Liver (tissue), 9 donors: ENCODE results near the gene TLE2. TPM values are rescaled to one million over a fixed set of nuclear protein-coding genes. Genes with fewer than 3 reads are reported as not detected.

Experiments
- DNase-seq: peaks from one replicate; pipeline ENCODE4 v3.0.0-alpha.2; 2017; ENCODE audit warnings: low spot score
- H3K27ac ChIP-seq, 2 donors: one replicate each; pipeline ENCODE4 v1.7.0; 2013; ENCODE audit warnings: inconsistent platforms in 2 of 2, low read length in 2 of 2, control low read depth in 1 of 2, low read depth in 1 of 2, mild to moderate bottlenecking in 1 of 2
- H3K27me3 ChIP-seq, 4 donors: one replicate each; pipeline versions ENCODE4 v1.6.1 to v1.7.0; 2013; ENCODE audit warnings: low read length in 3 of 4, inconsistent platforms in 1 of 4, mild to moderate bottlenecking in 1 of 4, moderate library complexity in 1 of 4; ENCODE audit not compliant: control insufficient read depth in 4 of 4, insufficient read depth in 4 of 4
- H3K36me3 ChIP-seq, 4 donors: one replicate each; pipeline versions ENCODE4 v1.6.1 to v1.7.0; 2013; ENCODE audit warnings: low read length in 3 of 4, mild to moderate bottlenecking in 3 of 4, low read depth in 1 of 4, moderate library complexity in 1 of 4; ENCODE audit not compliant: control insufficient read depth in 4 of 4, insufficient read depth in 3 of 4
- H3K4me1 ChIP-seq, 4 donors: one replicate each; pipeline versions ENCODE4 v1.6.1 to v1.7.0; 2013; ENCODE audit warnings: low read length in 3 of 4, mild to moderate bottlenecking in 3 of 4, moderate library complexity in 1 of 4; ENCODE audit not compliant: control insufficient read depth in 4 of 4, insufficient read depth in 4 of 4
- H3K4me3 ChIP-seq, 3 donors: one replicate each; pipeline versions ENCODE4 v1.6.1 to v1.7.0; 2013; ENCODE audit warnings: low read length in 3 of 3, control low read depth in 1 of 3, low read depth in 1 of 3, mild to moderate bottlenecking in 1 of 3
- H3K9ac ChIP-seq, 2 donors: one replicate each; pipeline ENCODE4 v1.7.0; 2013; ENCODE audit warnings: low read length in 2 of 2, mild to moderate bottlenecking in 2 of 2, moderate library complexity in 2 of 2, control low read depth in 1 of 2, low read depth in 1 of 2
- H3K9me3 ChIP-seq, 4 donors: one replicate each; pipeline versions ENCODE4 v1.6.1 to v1.7.0; 2013; ENCODE audit warnings: low read length in 3 of 4; ENCODE audit not compliant: control insufficient read depth in 4 of 4
- ATF3 ChIP-seq: IDR thresholded peaks from 2 replicates; pipeline ENCODE4 v1.6.1; 2016; ENCODE audit warnings: antibody characterized with exemption
- CTCF ChIP-seq: fragments of 150-350 bp; IDR thresholded peaks from 2 replicates; pipeline ENCODE4 v1.5.1; 2017; ENCODE audit warnings: improper control_type of control experiment, low read depth, low read length; ENCODE audit not compliant: missing input control
- EGR1 ChIP-seq, 2 donors: IDR thresholded peaks; 2 replicates each; pipeline ENCODE4 v1.6.1; 2016 to 2018; ENCODE audit warnings: antibody characterized with exemption in 2 of 2, low read depth in 2 of 2
- FOXA1 ChIP-seq: IDR thresholded peaks from 2 replicates; pipeline ENCODE4 v1.6.1; 2016; ENCODE audit warnings: antibody characterized with exemption
- FOXA2 ChIP-seq: IDR thresholded peaks from 2 replicates; pipeline ENCODE4 v1.6.1; 2016; ENCODE audit warnings: antibody characterized with exemption
- GABPA ChIP-seq, 2 donors: IDR thresholded peaks in 1 of 2; conservative IDR thresholded peaks in 1 of 2; 2 replicates each; pipeline ENCODE4 v1.6.1; 2016; ENCODE audit warnings: antibody characterized with exemption in 2 of 2, mild to moderate bottlenecking in 1 of 2, moderate library complexity in 1 of 2
- HNF4A ChIP-seq, 2 donors: conservative IDR thresholded peaks; 2 replicates each; pipeline ENCODE4 v1.6.1; 2016; ENCODE audit warnings: antibody characterized with exemption in 2 of 2, mild to moderate bottlenecking in 2 of 2
- HNF4G ChIP-seq: IDR thresholded peaks from 2 replicates; pipeline ENCODE4 v1.6.1; 2016; ENCODE audit warnings: antibody characterized with exemption
- JUND ChIP-seq, 2 donors: IDR thresholded peaks; 2 replicates each; pipeline ENCODE4 v1.6.1; 2016; ENCODE audit warnings: antibody characterized with exemption in 2 of 2
- MAX ChIP-seq: IDR thresholded peaks from 2 replicates; pipeline ENCODE4 v1.6.1; 2016; ENCODE audit warnings: antibody characterized with exemption
- NR2F2 ChIP-seq: IDR thresholded peaks from 2 replicates; pipeline ENCODE4 v1.6.1; 2016; ENCODE audit warnings: antibody characterized with exemption
- RAD21 ChIP-seq, 2 donors: IDR thresholded peaks; 2 replicates each; pipeline ENCODE4 v1.6.1; 2016; ENCODE audit warnings: antibody characterized with exemption in 2 of 2, mild to moderate bottlenecking in 2 of 2
- REST ChIP-seq: IDR thresholded peaks from 2 replicates; pipeline ENCODE4 v1.6.1; 2016; ENCODE audit warnings: antibody characterized with exemption, mild to moderate bottlenecking
- RXRA ChIP-seq, 2 donors: IDR thresholded peaks; 2 replicates each; pipeline ENCODE4 v1.6.1; 2017 to 2018; ENCODE audit warnings: antibody characterized with exemption in 2 of 2, mild to moderate bottlenecking in 1 of 2
- SP1 ChIP-seq: IDR thresholded peaks from 2 replicates; pipeline ENCODE4 v1.6.1; 2018; ENCODE audit warnings: antibody characterized with exemption, mild to moderate bottlenecking
- TAF1 ChIP-seq: conservative IDR thresholded peaks from 2 replicates; pipeline ENCODE4 v1.6.1; 2016; ENCODE audit warnings: antibody characterized with exemption, mild to moderate bottlenecking
- YY1 ChIP-seq: IDR thresholded peaks from 2 replicates; pipeline ENCODE4 v1.6.1; 2016; ENCODE audit warnings: antibody characterized with exemption, mild to moderate bottlenecking
- ZBTB33 ChIP-seq: IDR thresholded peaks from 2 replicates; pipeline ENCODE4 v1.6.1; 2016; ENCODE audit warnings: antibody characterized with exemption
- WGBS: extraction: QIAGEN DNeasy Blood & Tissue Kit; methylation state at CpG from one replicate; pipeline ENCODE4 v1.1.7; 2013; 5-methylcytosine and 5-hydroxymethylcytosine counted together
- polyA plus RNA-seq, 2 donors: library from polyadenylated mRNA; stranded (reverse) in 1 of 2; unstranded in 1 of 2; fragments of 200-250 nt in 1 of 2; fragments of >200 nt in 1 of 2; fragmentation: Nextera tagmentation in 1 of 2; extraction: Ambion mirVana in 1 of 2; gene quantifications; one replicate each; pipeline versions ENCODE4 v1.2.1 to v1.2.3, GENCODE V29; 2013 to 2015
- total RNA-seq, 2 donors: library from RNA; depleted of rRNA; stranded (reverse); fragments of >200 nt; gene quantifications; one replicate each; pipeline ENCODE4 v1.2.3, GENCODE V29; 2014
- donor health status: healthy.
- donor health status: healthy.
- donor health status: healthy.
- donor health status: healthy.
- donor health status: healthy.

Gene TLE2
- total and polyA plus RNA-seq, 4 donors: 3.6 to 9.3 (median 5.8) TPM

GRCh38 chr19:2978166-2978767, 50.8 kb downstream of the TLE2 start:
- TF ChIP-seq REST (no peak), ZBTB33 (no peak), NR2F2 (no peak), SP1 (no peak), ATF3 (no peak), FOXA2 (no peak), RAD21 (IDR thresholded peaks at IDR 0.05) (no peak), YY1 (no peak), HNF4A (conservative IDR thresholded peaks at IDR 0.05) (no peak), GABPA (IDR thresholded peaks at IDR 0.05 in 1 of 2, conservative IDR thresholded peaks at IDR 0.05 in 1 of 2) (no peak), EGR1 (IDR thresholded peaks at IDR 0.05; ENCODE audit: low read depth in 2 of 2) (no peak), CTCF (no peak), RXRA (IDR thresholded peaks at IDR 0.05) (no peak), JUND (IDR thresholded peaks at IDR 0.05) (no peak), FOXA1 (no peak), MAX (no peak), TAF1 (no peak), HNF4G (no peak)
- Histone ChIP-seq H3K9me3 (no peaks in the 10 kb centered on the region), H3K27ac (peak overlapping the region in 1 of 2 donors; percentile 9), H3K4me3 (no peak overlapping the region), H3K9ac (no peak overlapping the region), H3K36me3 (no peaks in the 10 kb centered on the region), H3K4me1 (peaks cover 19 to 36% (median 24%) of the 10 kb centered on the region in 4 donors), H3K27me3 (no peaks in the 10 kb centered on the region)
- 84% methylated on average over 11 of the region's 11 CpGs for WGBS
- no peak for DNase-seq
